Activated T-cell treated with anti-CD3 and anti-CD28 coated beads for 4 hours (primary cell): ENCODE results near the gene PLA2G3.
"Not testable (repeated sequence)": the region's sequence is repeated elsewhere in the genome, so short reads cannot be mapped to it uniquely, and the experiment has no call there.

Experiments used
- DNase-seq: peaks from one replicate; pipeline ENCODE4 v3.0.0-alpha.2; 2020

PLA2G3 gene

GRCh38 chr22:31139866-31140716 is at the start of gene PLA2G3:
TSS of gene PLA2G3 (minus strand) at chr22:31140508. CDS start at chr22:31140354, 154 bp downstream.
- DNase-seq: no peak

GRCh38 chr22:31187627-31188026 is 47.3 kb upstream of the PLA2G3 start:
- DNase-seq: no peak

- no peak for DNase-seq
Observed at GRCh38 chr22:31185056-31185455, 44.7 kb upstream of the PLA2G3 start.

- DNase-seq: no peak
Observed at GRCh38 chr22:31184015-31184414, 43.7 kb upstream of the PLA2G3 start.

- DNase-seq: no peak
Observed at GRCh38 chr22:31179345-31179744, 39.0 kb upstream of the PLA2G3 start.

- no peak for DNase-seq
Observed at GRCh38 chr22:31178859-31179258, 38.6 kb upstream of the PLA2G3 start.

GRCh38 chr22:31177420-31178162 is 37.3 kb upstream of the PLA2G3 start:
- DNase-seq: no peak

- no peak for DNase-seq
Observed at GRCh38 chr22:31176923-31177322, 36.6 kb upstream of the PLA2G3 start.

GRCh38 chr22:31173386-31174145 is 33.3 kb upstream of the PLA2G3 start:
- DNase-seq: no peak

- DNase-seq: not testable (repeated sequence)
Observed at GRCh38 chr22:31171734-31172133, 31.4 kb upstream of the PLA2G3 start.

GRCh38 chr22:31170971-31171370 is 30.7 kb upstream of the PLA2G3 start:
- DNase-seq: no peak

GRCh38 chr22:31162015-31162765 is 21.9 kb upstream of the PLA2G3 start:
- no peak for DNase-seq

- no peak for DNase-seq
Observed at GRCh38 chr22:31161386-31161785, 21.1 kb upstream of the PLA2G3 start.

GRCh38 chr22:31160328-31160978 is 20.1 kb upstream of the PLA2G3 start:
- no peak for DNase-seq

- DNase-seq: no peak
Observed at GRCh38 chr22:31155422-31155821, 15.1 kb upstream of the PLA2G3 start.

- no peak for DNase-seq
Observed at GRCh38 chr22:31154975-31155374, 14.7 kb upstream of the PLA2G3 start.

- DNase-seq: no peak
Observed at GRCh38 chr22:31153357-31153756, 13.0 kb upstream of the PLA2G3 start.

GRCh38 chr22:31151872-31152271 is 11.6 kb upstream of the PLA2G3 start:
- DNase-seq: no peak

- DNase-seq: no peak
Observed at GRCh38 chr22:31150615-31151014, 10.3 kb upstream of the PLA2G3 start.

- DNase-seq: peak; percentile 10
Observed at GRCh38 chr22:31148953-31149627, 8.8 kb upstream of the PLA2G3 start.

GRCh38 chr22:31148488-31148887 is 8.2 kb upstream of the PLA2G3 start:
- DNase-seq: no peak
